ENCODE results near the gene STX11.

Gene STX11

GRCh38 chr6:144141470-144141869 is 8.8 kb upstream of the STX11 start:
- DNase-seq, result no peak

GRCh38 chr6:144143106-144143505 is 7.2 kb upstream of the STX11 start:
- no peak for DNase-seq

- DNase-seq, result no peak
Observed at GRCh38 chr6:144143878-144144277, 6.4 kb upstream of the STX11 start.

GRCh38 chr6:144144996-144145395 is 5.3 kb upstream of the STX11 start:
- DNase-seq, result no peak

- DNase-seq, result no peak
Observed at GRCh38 chr6:144145541-144145940, 4.8 kb upstream of the STX11 start.

GRCh38 chr6:144148886-144149285 is 1.4 kb upstream of the STX11 start:
- DNase-seq, result no peak

GRCh38 chr6:144149558-144149893 is 791 bp upstream of the STX11 start:
- DNase-seq, result peak in 1 of 51 donors; percentile 13

GRCh38 chr6:144150710-144151657 is 667 bp downstream of the STX11 start:
- DNase-seq, result no peak

- DNase-seq, result no peak
Observed at GRCh38 chr6:144152334-144152900, 2.1 kb downstream of the STX11 start.

GRCh38 chr6:144153260-144153659 is 2.9 kb downstream of the STX11 start:
- peak in 12 of 51 donors; percentile 1 to 13 (median 4) for DNase-seq

- DNase-seq, result no peak
Observed at GRCh38 chr6:144153971-144154370, 3.7 kb downstream of the STX11 start.

- DNase-seq, result no peak
Observed at GRCh38 chr6:144155529-144155928, 5.2 kb downstream of the STX11 start.

- DNase-seq, result no peak
Observed at GRCh38 chr6:144156338-144156737, 6.0 kb downstream of the STX11 start.

- no peak for DNase-seq
Observed at GRCh38 chr6:144156991-144157390, 6.7 kb downstream of the STX11 start.

GRCh38 chr6:144158133-144158532 is 7.8 kb downstream of the STX11 start:
- no peak for DNase-seq

GRCh38 chr6:144159223-144159622 is 8.9 kb downstream of the STX11 start:
- no peak for DNase-seq

GRCh38 chr6:144159742-144160141 is 9.4 kb downstream of the STX11 start:
- DNase-seq, result no peak

GRCh38 chr6:144160431-144161005 is 10.2 kb downstream of the STX11 start:
- DNase-seq, result no peak

- DNase-seq, result no peak
Observed at GRCh38 chr6:144161975-144162374, 11.7 kb downstream of the STX11 start.

- DNase-seq, result no peak
Observed at GRCh38 chr6:144162977-144163376, 12.7 kb downstream of the STX11 start.

GRCh38 chr6:144165784-144166183 is 15.5 kb downstream of the STX11 start:
- no peak for DNase-seq

GRCh38 chr6:144170044-144170443 is 19.7 kb downstream of the STX11 start:
- no peak for DNase-seq

GRCh38 chr6:144171406-144171805 is 21.1 kb downstream of the STX11 start:
- no peak for DNase-seq
